ENCODE results near the gene LIF.
A peak's percentile ranks its signal among the peaks of the same experiment; 100 is the strongest.
"Not testable (repeated sequence)": the region's sequence is repeated elsewhere in the genome, so short reads cannot be mapped to it uniquely, and the experiment has no call there.

LIF gene

GRCh38 chr22:30226192-30226832 is 20.2 kb downstream of the LIF start:
- DNase-seq (ENCODE audit: low read depth in 2 of 2), result no peak

- DNase-seq (ENCODE audit: low read depth in 2 of 2), result no peak
These were observed 21.2 kb downstream of the LIF start for GRCh38 chr22:30225220-30225927.

- no peak for DNase-seq (ENCODE audit: low read depth in 2 of 2)
These were observed 22.2 kb downstream of the LIF start for GRCh38 chr22:30224161-30224857.

- no peak for DNase-seq (ENCODE audit: low read depth in 2 of 2)
These were observed 23.3 kb downstream of the LIF start for GRCh38 chr22:30223303-30223702.

GRCh38 chr22:30222321-30222720 is 24.2 kb downstream of the LIF start:
- DNase-seq (ENCODE audit: low read depth in 2 of 2), result no peak

GRCh38 chr22:30221121-30221992 is 25.2 kb downstream of the LIF start:
- peak in 1 of 2 donors; percentile 47 for DNase-seq (ENCODE audit: low read depth in 2 of 2)

GRCh38 chr22:30220338-30221012 is 26.1 kb downstream of the LIF start:
- DNase-seq (ENCODE audit: low read depth in 2 of 2), result no peak

GRCh38 chr22:30219668-30220278 is 26.8 kb downstream of the LIF start:
- DNase-seq (ENCODE audit: low read depth in 2 of 2), result no peak

- DNase-seq (ENCODE audit: low read depth in 2 of 2), result no peak
These were observed 27.4 kb downstream of the LIF start for GRCh38 chr22:30219049-30219654.

GRCh38 chr22:30217698-30218560 is 28.6 kb downstream of the LIF start:
- no peak for DNase-seq (ENCODE audit: low read depth in 2 of 2)

- no peak for DNase-seq (ENCODE audit: low read depth in 2 of 2)
These were observed 29.8 kb downstream of the LIF start for GRCh38 chr22:30216710-30217109.

- DNase-seq (ENCODE audit: low read depth in 2 of 2), result not testable (repeated sequence)
These were observed 30.3 kb downstream of the LIF start for GRCh38 chr22:30216272-30216671.

- no peak for DNase-seq (ENCODE audit: low read depth in 2 of 2)
These were observed 31.7 kb downstream of the LIF start for GRCh38 chr22:30214703-30215407.

GRCh38 chr22:30212996-30213441 is 33.5 kb downstream of the LIF start:
- no peak for DNase-seq (ENCODE audit: low read depth in 2 of 2)

GRCh38 chr22:30212363-30212995 is 34.1 kb downstream of the LIF start:
- no peak for DNase-seq (ENCODE audit: low read depth in 2 of 2)

- DNase-seq (ENCODE audit: low read depth in 2 of 2), result no peak
These were observed 35.3 kb downstream of the LIF start for GRCh38 chr22:30211124-30211820.

GRCh38 chr22:30210235-30210909 is 36.2 kb downstream of the LIF start:
- DNase-seq (ENCODE audit: low read depth in 2 of 2), result no peak

All from stimulated activated CD4-positive, alpha-beta T cell treated with anti-CD3 and anti-CD28 coated beads, Interleukin-1b, Interleukin-23, amount 100 ng/mL, for 4 hours (primary cell).